A673 (cell line): ENCODE data around the gene BTBD9. TPM values are rescaled to one million over a fixed set of nuclear protein-coding genes. Genes with fewer than 3 reads are reported as not detected.

Experiments
- BruUV-seq: library from RNA; stranded (reverse); fragments of 400-500 nt; replicated peaks from 2 replicates; lab custom pipeline; 2021; lab: Mats Ljungman, UMichigan
- CTCF ChIA-PET: fragments of 300-600 bp; sonication (Branson Sonifier 250); formaldehyde crosslinking; loops from one replicate; lab custom pipeline; 2022; ENCODE audit warnings: antibody characterized with exemption; lab: Charles Lee
- POLR2A ChIA-PET: fragments of 300-600 bp; sonication (Branson Sonifier 250); formaldehyde crosslinking; loops from one replicate; lab custom pipeline; 2022; ENCODE audit warnings: antibody characterized with exemption; ENCODE audit not compliant: low non-redundant PET; lab: Charles Lee
- DNase-seq: peaks from one replicate; pipeline ENCODE4 v3.0.0-alpha.2; 2015; ENCODE audit warnings: low spot score
- H3K27ac ChIP-seq: fragments of 200-600 bp; sonication (generic); 2 replicates; pipeline ENCODE4 v1.5.1; 2016; ENCODE audit warnings: mixed run types, low read depth, mild to moderate bottlenecking, mixed read lengths, antibody characterized with exemption, low read length; ENCODE audit not compliant: poor library complexity, severe bottlenecking
- H3K27me3 ChIP-seq: fragments of 200-600 bp; sonication (generic); replicated peaks from 2 replicates; pipeline ENCODE4 v1.6.1; 2017; ENCODE audit warnings: mixed run types, low read depth, mild to moderate bottlenecking, mixed read lengths, antibody characterized with exemption, low read length; ENCODE audit not compliant: insufficient read depth, poor library complexity
- H3K36me3 ChIP-seq: fragments of 200-600 bp; sonication (generic); 2 replicates; pipeline ENCODE4 v1.6.1; 2016; ENCODE audit warnings: mixed run types, mild to moderate bottlenecking, mixed read lengths, antibody characterized with exemption, low read length; ENCODE audit not compliant: insufficient read depth, poor library complexity, severe bottlenecking
- H3K4me1 ChIP-seq: fragments of 200-600 bp; sonication (generic); 2 replicates; pipeline ENCODE4 v1.6.1; 2017; ENCODE audit warnings: mixed run types, mild to moderate bottlenecking, mixed read lengths, antibody characterized with exemption, low read length; ENCODE audit not compliant: insufficient read depth, poor library complexity, severe bottlenecking
- H3K4me3 ChIP-seq: fragments of 200-600 bp; sonication (generic); 2 replicates; pipeline ENCODE4 v1.5.1; 2016; ENCODE audit warnings: low read depth, mixed run types, mild to moderate bottlenecking, mixed read lengths, low read length; ENCODE audit not compliant: poor library complexity, severe bottlenecking
- H3K9me3 ChIP-seq: fragments of 200-600 bp; sonication (generic); 2 replicates; pipeline ENCODE4 v1.6.1; 2016; ENCODE audit warnings: mixed run types, low read depth, mild to moderate bottlenecking, mixed read lengths, antibody characterized with exemption, low read length; ENCODE audit not compliant: poor library complexity, severe bottlenecking
- CTCF ChIP-seq: fragments of 300-800, 200-600 bp; sonication (generic); conservative IDR thresholded peaks from 2 replicates; pipeline ENCODE4 v1.5.1; 2017; ENCODE audit warnings: low read depth, mild to moderate bottlenecking, antibody characterized with exemption, low read length, moderate library complexity, mixed read lengths
- EZH2 ChIP-seq: fragments of 200-600 bp; sonication (generic); IDR thresholded peaks from 2 replicates; pipeline ENCODE4 v1.6.1; 2017; ENCODE audit warnings: borderline replicate concordance, low read depth, mild to moderate bottlenecking, mixed read lengths, antibody characterized with exemption, low read length; ENCODE audit not compliant: poor library complexity, severe bottlenecking
- intact Hi-C: fragments of 100-400 bp; cut with micrococcal nuclease; formaldehyde crosslinking; loops from one replicate; pipeline ENCODE4 v1.10.0; 2022; ENCODE audit not compliant: unreplicated experiment
- total RNA-seq: library from RNA; stranded (reverse); gene quantifications from 2 replicates; pipeline ENCODE4 v1.2.3, GENCODE V29; 2021

Gene BTBD9
- total RNA-seq, 1 experiment from 2014 or later: 8.0 TPM

GRCh38 chr6:38549795-38550194, 89.9 kb downstream of the BTBD9 start:
- no peaks in the 10 kb centered on the region for H3K27me3 ChIP-seq
- no peaks in the 10 kb centered on the region for H3K4me1 ChIP-seq
- no peak overlapping the region for H3K4me3 ChIP-seq
- intact Hi-C loops: no loop called here
- H3K36me3 ChIP-seq: no peaks in the 10 kb centered on the region
- POLR2A ChIA-PET: no interaction called here
- DNase-seq: no peak
- H3K27ac ChIP-seq: no peak overlapping the region
- no peaks in the 10 kb centered on the region for H3K9me3 ChIP-seq
- BruUV-seq: no TSS peak
- CTCF ChIA-PET: no interaction called here
- TF ChIP-seq CTCF: no peak
- no peak for TF ChIP-seq EZH2

GRCh38 chr6:38549180-38549579, 90.5 kb downstream of the BTBD9 start:
- no peaks in the 10 kb centered on the region for H3K27me3 ChIP-seq
- DNase-seq: no peak
- intact Hi-C loops: no loop called here
- no peaks in the 10 kb centered on the region for H3K36me3 ChIP-seq
- BruUV-seq: no TSS peak
- no peaks in the 10 kb centered on the region for H3K4me1 ChIP-seq
- H3K27ac ChIP-seq: no peak overlapping the region
- H3K9me3 ChIP-seq: no peaks in the 10 kb centered on the region
- TF ChIP-seq EZH2: no peak
- no peak for TF ChIP-seq CTCF
- H3K4me3 ChIP-seq: no peak overlapping the region
- CTCF ChIA-PET: no interaction called here
- POLR2A ChIA-PET: no interaction called here

- Histone ChIP-seq H3K9me3 (no peaks in the 10 kb centered on the region), H3K4me3 (no peak overlapping the region), H3K4me1 (no peaks in the 10 kb centered on the region), H3K36me3 (no peaks in the 10 kb centered on the region), H3K27me3 (no peaks in the 10 kb centered on the region), H3K27ac (no peak overlapping the region)
- POLR2A ChIA-PET: no interaction called here
- TF ChIP-seq EZH2: no peak
- TF ChIP-seq CTCF: no peak
- intact Hi-C loops: no loop called here
- CTCF ChIA-PET: no interaction called here
- no TSS peak for BruUV-seq
- DNase-seq: no peak
These were observed 96.7 kb downstream of the BTBD9 start for GRCh38 chr6:38543022-38543421.
